Left renal cortex interstitium (tissue), 4 donors: ENCODE results near the gene LAMA2. TPM values are rescaled to one million over a fixed set of nuclear protein-coding genes. Genes with fewer than 3 reads are reported as not detected.
"Not testable (repeated sequence)": the region's sequence is repeated elsewhere in the genome, so short reads cannot be mapped to it uniquely, and the experiment has no call there.

Experiments used
- DNase-seq, 4 donors: peaks; one replicate each; pipeline ENCODE4 v3.0.0-alpha.2; 2013; ENCODE audit warnings: low read depth in 4 of 4, low spot score in 2 of 4, missing footprints in 1 of 4
- polyA plus RNA-seq, 4 donors: library from polyadenylated mRNA; unstranded; fragments of 120-200 nt; gene quantifications; one replicate each; pipeline ENCODE4 v1.2.1, GENCODE V29; 2013; ENCODE audit not compliant: insufficient read length in 4 of 4

The LAMA2 gene
- polyA plus RNA-seq, 4 donors, result 31.4 to 48.3 (median 32.3) TPM

DNA sequence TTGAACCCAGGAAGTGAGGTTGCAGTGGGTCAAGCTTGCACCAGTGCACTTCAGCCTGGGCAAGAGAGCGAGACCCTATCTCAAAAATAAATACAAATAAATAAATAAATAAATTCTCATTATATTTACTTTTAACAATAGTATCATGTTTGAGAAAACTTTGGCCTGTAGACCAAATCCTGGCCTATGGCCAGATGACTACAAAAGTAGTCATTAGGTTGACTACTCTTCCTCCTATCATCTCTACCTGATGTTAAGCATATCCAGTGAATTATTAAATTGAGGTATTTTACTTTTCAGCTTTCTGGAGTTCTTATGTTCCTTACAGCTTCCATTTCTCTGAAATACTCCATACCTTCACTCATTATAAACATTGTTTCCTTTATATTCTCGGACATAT is 280.6 kb downstream of the LAMA2 start:
- DNase-seq, result no peak

DNA sequence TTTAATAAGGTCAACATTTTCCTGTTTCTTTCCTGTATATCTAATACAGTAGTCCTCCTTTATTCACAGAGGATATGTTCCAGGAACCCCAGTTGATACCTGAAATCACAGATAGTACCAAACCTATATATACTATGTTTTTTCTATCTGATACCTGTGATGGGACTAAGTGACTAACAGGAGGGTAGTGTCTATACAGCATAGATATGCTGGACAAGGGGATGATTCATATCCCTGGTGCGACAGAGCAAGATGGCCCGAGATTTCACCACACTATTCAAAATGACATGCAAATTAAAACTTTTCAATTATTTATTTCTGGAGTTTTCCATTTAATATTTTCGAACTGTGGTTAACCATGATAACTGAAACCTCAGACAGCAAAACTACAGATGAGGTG is 281.1 kb downstream of the LAMA2 start:
- no peak for DNase-seq

DNA sequence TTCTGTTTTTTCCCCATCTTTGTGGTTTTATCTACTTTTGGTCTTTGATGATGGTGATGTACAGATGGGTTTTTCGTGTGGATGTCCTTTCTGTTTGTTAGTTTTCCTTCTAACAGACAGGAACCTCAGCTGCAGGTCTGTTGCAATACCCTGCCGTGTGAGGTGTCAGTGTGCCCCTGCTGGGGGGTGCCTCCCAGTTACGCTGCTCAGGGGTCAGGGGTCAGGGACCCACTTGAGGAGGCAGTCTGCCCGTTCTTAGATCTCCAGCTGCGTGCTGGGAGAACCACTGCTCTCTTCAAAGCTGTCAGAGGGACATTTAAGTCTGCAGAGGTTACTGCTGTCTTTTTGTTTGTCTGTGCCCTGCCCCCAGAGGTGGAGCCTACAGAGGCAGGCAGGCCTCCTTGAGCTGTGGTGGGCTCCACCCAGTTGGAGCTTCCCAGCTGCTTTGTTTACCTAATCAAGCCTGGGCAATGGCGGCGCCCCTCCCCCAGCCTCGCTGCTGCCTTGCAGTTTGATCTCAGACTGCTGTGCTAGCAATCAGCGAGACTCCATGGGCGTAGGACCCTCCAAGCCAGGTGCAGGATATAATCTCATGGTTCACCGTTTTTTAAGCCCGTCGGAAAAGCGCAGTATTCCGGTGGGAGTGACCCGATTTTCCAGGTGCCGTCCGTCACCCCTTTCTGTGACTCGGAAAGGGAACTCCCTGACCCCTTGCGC is 289.5 kb downstream of the LAMA2 start:
- not testable (repeated sequence) for DNase-seq

DNA sequence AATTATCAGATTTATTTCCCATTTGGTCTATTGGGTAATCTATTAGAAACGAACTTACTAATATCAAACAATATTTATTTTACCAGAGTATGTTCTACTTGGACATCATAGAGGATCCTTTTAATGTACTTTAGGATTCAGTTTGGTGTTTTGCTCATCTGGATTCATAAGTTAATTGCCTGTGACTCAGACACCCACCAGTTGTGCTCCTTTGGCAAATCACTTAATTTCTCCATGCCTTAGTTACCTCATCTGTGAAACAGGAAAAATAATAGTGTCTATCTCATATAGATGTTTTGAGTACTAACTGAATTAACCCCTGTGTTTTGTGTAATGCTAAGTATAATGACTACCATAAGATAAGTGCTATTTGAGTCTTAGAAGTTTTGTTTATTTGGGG is 292.1 kb downstream of the LAMA2 start:
- DNase-seq, result no peak

DNA sequence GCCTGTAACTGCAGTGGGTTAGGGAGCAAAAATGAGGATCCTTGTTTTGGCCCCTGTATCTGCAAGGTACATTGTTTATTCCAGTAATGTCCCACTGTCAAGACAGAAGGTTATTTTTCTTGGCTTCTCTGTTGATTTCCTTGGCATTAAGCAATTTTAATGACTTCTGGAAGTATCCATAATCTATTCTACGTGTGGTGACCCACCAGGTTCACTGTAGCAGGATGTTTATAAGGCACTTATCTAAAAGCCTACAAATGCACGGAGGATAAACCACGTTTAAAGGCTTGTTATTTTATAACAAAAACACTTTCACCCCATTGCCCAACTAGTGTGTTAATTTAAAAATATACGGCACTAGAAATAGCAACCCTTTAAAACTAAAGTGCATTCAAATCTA is 294.9 kb downstream of the LAMA2 start:
- DNase-seq, result no peak

DNA sequence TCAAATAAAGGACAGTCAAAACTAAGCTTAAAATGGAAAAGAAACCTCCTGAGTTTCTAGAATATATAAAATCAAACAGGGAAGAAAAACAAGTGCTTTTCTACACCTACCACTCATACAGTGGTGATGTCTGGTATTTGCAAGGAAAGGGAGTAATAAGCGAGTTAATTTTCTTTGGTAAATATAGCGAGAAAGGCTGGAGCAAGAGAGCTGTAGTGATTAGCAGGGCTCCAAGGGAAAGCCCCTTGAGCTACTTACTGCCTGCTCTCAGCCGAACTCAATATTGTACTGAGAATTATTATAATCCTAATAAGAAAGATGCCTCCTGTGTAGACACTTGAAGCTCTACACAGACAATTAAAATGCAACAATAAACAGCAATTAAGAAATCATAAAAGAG is 296.3 kb downstream of the LAMA2 start:
- no peak for DNase-seq

DNA sequence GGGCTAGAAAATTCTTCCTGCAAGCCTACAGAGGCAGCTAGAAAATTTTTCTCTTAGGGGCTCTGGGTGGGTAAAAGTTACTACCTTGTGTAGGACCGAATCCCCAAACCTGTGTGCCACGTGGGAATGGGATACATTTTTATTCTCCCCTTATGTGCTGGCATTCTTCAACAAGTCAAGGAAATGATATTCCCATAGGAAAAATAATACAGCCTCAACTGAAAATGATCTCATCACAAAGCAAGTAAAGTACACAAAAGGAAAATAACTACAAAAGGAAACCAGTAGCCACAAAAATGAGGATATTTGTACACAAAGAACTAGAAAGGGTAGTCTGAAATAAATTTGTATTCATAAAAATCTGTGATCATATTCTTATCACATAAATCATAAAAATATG is 298.1 kb downstream of the LAMA2 start:
- DNase-seq, result no peak

DNA sequence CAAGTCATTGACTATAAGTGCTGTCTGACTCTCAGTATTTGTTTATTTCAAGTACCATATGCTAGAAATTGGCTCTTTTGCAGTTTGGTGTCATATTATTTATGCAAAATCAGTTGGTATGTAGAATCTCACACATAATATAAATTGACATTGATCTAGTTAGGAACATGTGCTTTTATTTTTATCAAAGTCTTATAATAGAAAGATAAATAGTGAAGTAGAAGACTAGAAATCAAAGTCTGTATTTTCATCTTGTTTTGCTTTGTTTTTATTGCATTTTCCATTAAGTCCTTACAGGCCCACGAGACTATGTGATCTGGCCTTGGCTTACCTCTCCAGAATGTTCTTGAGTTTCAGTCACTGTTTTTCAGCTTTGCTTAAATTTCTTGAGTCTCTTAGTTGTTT is 300.3 kb downstream of the LAMA2 start:
- DNase-seq, result no peak

DNA sequence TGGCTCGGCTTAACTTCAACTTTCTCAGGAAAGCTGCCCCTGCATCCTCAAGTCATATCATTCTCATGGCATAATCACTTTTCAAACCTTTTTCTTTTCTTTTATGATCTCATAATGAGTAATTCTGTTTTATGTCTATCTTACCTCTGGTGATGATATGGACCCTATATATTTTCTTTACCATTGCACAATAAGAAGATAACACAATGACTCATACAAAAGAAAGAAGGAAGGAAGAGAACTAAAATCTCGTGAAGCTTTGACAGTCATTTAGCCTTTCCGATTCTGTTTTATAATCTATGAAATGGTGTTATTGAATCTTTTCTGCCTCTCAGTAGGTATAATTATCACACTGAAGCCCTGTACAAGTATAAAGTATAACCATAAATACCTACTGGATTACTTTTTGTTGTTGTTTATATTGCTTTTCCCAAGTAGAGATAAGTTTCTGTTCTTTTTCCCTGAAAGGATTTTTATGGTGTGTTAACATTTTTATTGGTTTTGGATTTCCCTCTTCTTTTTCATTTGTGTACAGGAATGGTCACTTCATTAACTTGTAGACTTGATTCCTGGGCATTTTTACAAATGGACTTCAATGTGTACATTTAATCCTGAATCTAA is 300.9 kb downstream of the LAMA2 start:
- no peak for DNase-seq

DNA sequence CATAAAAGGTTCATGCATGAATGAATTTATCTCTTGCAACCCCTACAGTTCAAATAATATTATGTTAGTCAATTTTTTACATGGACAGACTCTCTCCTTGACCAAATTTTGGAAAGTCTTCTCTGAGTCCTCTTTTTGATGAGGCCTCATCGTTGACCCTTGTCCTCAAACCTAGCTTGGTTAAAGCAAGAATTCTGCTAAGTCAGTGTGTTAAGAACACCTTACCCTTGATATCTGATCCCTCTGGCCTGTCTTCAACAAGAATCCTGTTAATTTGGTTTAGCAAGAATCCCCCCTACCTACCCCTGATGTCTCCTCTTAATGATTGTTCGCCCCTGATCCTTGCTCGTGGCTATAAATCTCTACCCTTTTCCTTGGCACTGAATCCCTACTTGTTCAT is 301.4 kb downstream of the LAMA2 start:
- no peak for DNase-seq

DNA sequence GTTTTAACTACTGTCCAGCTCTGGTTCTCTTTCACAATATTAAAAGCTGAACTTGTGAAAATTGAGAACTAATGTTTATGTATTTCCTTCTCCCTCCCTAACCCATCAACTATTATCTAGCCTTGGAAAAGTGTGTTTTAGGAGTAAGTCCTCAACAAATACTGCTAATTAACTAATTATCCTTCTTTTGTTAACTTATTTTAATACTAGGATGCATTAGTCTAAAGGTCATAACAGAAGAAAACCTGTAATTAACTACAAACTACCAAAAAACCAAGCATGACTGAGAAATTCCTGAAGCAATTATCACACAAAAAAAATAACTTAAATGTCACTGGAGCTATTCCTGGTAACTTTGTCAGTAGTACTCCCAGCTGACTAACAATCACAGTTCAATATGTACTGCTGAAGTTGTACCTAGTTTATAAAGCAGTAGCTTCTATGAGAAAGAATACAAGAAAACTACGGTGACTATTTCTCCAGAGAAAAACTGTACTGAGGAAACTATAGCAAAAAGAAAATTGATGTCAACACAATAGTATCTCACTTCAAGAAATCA is 301.9 kb downstream of the LAMA2 start:
- DNase-seq, result no peak

DNA sequence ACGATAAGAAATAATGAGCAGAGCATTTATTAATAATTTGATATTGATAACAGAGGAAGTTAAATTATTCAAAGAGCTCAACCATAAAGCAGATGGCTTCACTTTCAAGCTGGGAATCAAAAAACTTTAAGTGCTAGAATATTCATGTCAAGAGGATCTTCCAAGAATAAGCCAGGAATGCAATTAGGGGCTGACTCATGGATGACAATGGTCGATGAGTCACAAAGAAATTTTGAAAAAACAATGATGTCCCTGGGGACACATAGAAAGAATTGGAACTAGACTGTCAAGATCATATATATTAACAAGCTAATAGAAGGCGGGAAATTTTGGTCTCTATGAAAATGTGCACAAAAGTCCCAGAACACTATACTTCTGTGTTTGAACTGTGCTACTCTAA is 304.1 kb downstream of the LAMA2 start:
- no peak for DNase-seq

DNA sequence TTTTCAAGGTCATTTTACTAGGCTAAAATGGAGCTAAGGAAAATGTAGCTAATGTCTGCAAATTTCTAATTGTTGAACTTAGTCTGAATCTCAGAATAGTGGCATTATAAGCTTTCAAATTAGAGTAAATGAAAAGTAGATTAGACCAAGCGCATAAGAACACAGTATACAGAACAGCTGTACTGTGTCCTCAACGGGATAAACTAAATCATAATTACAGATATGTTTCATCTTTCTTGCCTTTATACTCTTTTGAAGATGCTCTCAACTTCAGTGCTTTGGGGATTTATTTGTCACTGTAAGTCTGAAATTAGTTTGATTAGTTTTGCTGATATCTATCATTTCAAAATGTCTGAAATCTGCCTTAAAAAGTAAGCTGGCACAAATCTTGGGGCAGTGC is 305.4 kb downstream of the LAMA2 start:
- DNase-seq, result no peak

DNA sequence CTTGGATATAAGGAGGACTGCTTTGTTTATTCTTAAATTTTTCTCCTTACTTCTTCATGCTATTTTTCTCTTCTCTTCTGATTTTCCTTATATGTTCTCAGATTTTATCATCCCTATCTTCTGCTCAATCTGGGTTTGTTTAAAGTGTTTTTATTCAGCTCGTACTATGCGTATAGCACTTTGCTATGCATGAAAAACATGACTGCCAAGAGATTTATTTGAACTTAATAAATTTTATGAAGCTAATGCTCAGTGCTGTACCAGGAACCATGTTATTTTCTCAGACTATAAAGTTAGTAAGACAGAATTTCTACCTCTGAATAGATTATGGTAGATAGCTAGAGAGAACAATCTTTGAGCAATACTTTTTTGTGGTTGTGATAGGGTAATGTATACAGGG is 305.9 kb downstream of the LAMA2 start:
- no peak for DNase-seq

DNA sequence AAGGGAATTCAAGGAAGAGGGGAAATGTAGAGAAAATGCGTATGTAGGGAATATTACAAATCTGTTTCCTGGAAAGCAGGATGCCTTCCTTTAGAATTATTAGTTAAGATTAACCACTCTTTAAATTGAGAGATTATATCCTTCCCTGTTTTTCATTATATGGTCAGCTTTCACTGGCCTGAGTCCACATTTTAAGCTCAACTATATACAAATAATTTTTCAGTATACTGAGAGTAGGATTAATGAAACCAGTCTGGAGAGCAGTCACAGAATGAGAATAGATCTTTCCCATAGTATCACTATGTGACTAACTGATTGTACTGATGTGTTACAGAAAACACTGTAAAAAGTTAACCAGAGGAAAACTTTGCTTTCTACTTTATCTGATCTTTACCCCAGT is 306.3 kb downstream of the LAMA2 start:
- no peak for DNase-seq

DNA sequence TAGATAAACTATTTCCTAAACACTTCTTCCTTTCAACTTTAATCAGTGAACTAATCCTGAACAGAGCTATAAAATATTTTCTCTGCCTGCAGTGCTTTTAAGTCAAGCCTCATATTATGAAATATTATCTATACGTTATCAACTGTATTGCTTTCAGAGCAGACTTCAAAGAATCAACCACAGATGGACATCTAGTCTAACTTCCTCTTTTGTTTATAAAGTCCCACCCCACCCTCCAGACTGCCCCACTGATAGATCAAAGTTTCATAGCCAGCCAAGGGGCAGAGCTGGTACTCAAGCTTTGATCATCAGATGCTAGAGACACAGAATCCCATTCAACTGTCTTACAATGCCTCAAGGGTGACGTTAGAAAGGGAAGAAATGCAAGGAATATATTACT is 308.3 kb downstream of the LAMA2 start:
- DNase-seq, result no peak

DNA sequence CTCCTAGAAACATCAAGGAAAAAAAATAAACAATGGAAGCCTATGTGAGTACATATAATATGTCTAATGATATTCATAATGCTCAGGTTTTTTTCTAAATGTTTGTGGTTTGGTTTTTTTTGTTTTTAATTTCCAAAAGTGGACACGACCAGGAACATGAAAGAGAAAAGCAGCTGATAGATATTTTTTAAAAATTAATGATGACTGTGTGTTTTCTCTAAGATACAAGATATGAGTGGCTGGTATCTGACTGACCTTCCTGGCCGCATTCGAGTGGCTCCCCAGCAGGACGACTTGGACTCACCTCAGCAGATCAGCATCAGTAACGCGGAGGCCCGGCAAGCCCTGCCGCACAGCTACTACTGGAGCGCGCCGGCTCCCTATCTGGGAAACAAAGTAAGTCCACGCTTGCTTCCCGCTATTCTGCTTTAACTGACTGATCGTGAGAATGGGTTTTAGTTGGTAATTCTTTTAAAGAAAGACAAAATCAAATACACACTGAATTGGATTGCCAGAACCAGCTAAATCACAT is 309.6 kb downstream of the LAMA2 start:
- no peak for DNase-seq

DNA sequence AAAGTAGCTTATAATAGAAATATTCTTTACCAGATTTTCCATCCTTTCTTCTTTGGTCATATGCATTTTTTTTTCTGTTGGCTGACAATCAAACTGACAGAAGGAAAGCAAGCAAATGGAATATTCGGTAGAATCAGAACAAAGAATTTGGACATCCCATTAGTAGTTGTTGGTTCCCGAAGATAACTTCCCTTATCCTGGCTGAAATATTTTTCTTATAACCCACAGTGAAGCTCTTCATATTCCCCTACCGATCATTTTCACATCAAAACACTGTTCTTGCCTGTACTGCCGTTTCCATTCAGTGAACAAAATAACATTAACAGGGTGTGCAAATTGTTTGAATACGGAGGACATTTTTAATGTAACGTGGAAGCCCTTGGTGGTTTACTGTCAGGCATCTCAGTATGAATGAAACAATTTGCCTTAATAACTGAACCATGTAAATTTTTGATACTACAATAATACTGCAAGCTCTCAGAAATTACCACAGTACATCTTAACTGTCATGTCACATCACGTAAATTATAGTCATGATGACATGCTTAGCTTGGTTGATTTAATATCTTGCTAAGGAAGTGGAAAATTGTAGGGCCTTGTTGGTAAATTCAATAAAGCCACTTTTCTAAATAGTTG is 311.5 kb downstream of the LAMA2 start:
- no peak for DNase-seq

DNA sequence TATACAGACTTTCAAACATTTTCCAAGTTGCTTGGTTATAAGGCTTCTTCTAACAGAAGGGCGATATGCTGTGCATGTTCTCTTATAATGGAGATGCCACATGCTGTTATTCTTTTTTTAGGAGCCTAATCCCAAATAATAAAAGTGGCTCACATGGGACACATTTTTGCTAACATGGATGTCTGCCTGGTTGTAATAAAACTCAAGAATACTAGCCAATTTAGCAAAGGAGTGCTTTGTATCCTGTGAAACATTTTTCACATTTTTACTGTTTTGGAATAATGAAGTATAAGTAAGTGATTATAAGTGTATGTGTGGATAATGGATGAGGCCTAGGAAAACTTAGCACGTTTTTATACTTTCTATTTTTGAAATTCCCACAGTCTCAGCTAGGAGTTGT is 312.2 kb downstream of the LAMA2 start:
- no peak for DNase-seq

DNA sequence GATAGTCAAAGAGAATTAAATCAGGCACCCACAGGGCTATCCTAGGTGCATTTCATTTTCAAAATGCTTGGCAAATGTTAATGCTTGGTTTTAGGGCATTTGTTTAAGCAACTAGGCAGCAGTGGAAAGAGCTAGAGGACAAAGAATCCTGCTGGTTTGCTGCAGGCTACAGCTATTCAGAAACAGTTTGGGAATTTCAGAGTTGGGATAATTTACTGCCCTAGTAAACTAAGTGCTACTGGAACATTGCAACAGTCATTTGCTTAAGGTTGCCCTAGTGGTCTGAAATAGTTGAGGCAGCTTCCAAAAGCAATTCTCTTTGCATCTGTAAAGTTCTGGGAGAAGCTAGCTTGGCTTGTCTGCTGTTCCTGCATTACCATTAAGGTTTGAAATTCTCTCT is 312.7 kb downstream of the LAMA2 start:
- DNase-seq, result no peak

DNA sequence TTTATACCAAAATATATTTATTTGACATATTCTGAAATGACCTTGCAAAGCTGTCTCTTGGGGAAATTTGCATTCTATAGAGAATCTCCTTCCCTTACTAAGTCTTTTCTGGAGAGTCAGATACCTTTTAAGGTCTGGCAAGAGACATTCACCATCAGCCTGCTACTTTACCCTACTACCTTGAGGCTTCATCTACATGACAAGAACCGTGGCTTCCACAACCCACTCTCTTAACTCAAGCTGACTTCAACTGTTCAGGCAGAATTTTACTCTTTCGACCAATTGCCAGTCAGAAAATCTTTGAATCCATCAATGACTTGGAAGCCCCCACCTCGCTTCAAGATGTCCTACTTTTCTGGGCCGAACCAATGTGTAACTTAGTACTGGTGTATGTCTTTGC is 314.2 kb downstream of the LAMA2 start:
- DNase-seq, result no peak

DNA sequence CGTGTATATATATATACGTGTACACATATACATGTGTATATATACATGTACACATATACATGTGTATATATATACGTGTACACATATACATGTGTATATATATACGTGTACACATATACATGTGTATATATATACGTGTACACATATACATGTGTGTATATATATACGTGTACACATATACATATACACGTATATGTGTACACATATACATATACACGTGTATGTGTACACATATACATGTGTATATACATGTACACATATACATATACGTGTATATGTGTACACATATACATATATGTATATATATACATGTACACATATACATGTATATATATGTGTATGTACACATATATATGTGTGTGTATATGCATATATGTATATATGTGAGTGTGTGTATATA is 317.2 kb downstream of the LAMA2 start:
- DNase-seq, result no peak
